SHP77 (cell line): Measurements from ENCODE around the gene TAS2R46.
"Not testable (repeated sequence)": the region's sequence is repeated elsewhere in the genome, so short reads cannot be mapped to it uniquely, and the experiment has no call there.

Source experiments
- DNase-seq, 2 experiments: peaks; one replicate each; lab custom pipeline; 2025; lab: John Stamatoyannopoulos, UW

The TAS2R46 gene

GRCh38 chr12:11033959-11034358 is 28.1 kb downstream of the TAS2R46 start:
- DNase-seq = not testable (repeated sequence)

GRCh38 chr12:11031307-11031706 is 30.8 kb downstream of the TAS2R46 start, which contains the start of gene TAS2R31:
TAS2R31 (minus strand) TSS chr12:11031407; CDS start chr12:11031335, 72 bp downstream.
- no peak for DNase-seq

- no peak for DNase-seq
Measured at GRCh38 chr12:11026118-11026517, 36.0 kb downstream of the TAS2R46 start.

- DNase-seq = no peak
Measured at GRCh38 chr12:11023387-11023786, 38.7 kb downstream of the TAS2R46 start.

GRCh38 chr12:11022520-11022919 is 39.6 kb downstream of the TAS2R46 start, which contains the start of gene TAS2R19:
TAS2R19 (minus strand) TSS chr12:11022620; CDS start chr12:11022571, 49 bp downstream.
- no peak for DNase-seq

- DNase-seq = no peak
Measured at GRCh38 chr12:11016937-11017336, 45.2 kb downstream of the TAS2R46 start.

- no peak for DNase-seq
Measured at GRCh38 chr12:11015775-11016430, 46.2 kb downstream of the TAS2R46 start.

- no peak for DNase-seq
Measured at GRCh38 chr12:11014234-11014633, 47.9 kb downstream of the TAS2R46 start.
